Mucosa of rectum (tissue), 2 donors: ENCODE measurements around the gene ACAT2.
"Not testable (repeated sequence)": the region's sequence is repeated elsewhere in the genome, so short reads cannot be mapped to it uniquely, and the experiment has no call there.

Experiments used
- H3K27ac ChIP-seq, 2 donors: one replicate each; pipeline ENCODE4 v1.7.0; 2013; ENCODE audit warnings: inconsistent platforms in 2 of 2, low read depth in 2 of 2, low read length in 2 of 2
- H3K27me3 ChIP-seq, 2 donors: one replicate each; pipeline ENCODE4 v1.7.0; 2013; ENCODE audit warnings: low read length in 2 of 2; ENCODE audit not compliant: control insufficient read depth in 2 of 2, insufficient read depth in 2 of 2
- H3K36me3 ChIP-seq, 2 donors: one replicate each; pipeline ENCODE4 v1.7.0; 2013; ENCODE audit warnings: low read length in 2 of 2; ENCODE audit not compliant: control insufficient read depth in 2 of 2, insufficient read depth in 2 of 2
- H3K4me1 ChIP-seq, 2 donors: one replicate each; pipeline ENCODE4 v1.7.0; 2013; ENCODE audit warnings: low read length in 2 of 2, mild to moderate bottlenecking in 1 of 2; ENCODE audit not compliant: control insufficient read depth in 2 of 2, insufficient read depth in 2 of 2
- H3K4me3 ChIP-seq, 2 donors: one replicate each; pipeline ENCODE4 v1.7.0; 2013; ENCODE audit warnings: low read length in 2 of 2
- H3K9ac ChIP-seq, 2 donors: one replicate each; pipeline ENCODE4 v1.7.0; 2013; ENCODE audit warnings: low read length in 2 of 2, low read depth in 1 of 2, mild to moderate bottlenecking in 1 of 2
- H3K9me3 ChIP-seq, 2 donors: one replicate each; pipeline ENCODE4 v1.7.0; 2013; ENCODE audit warnings: low read length in 2 of 2; ENCODE audit not compliant: control insufficient read depth in 2 of 2
- donor health status: healthy.
- donor health status: Normal muscosa, but diverticular disease.

The ACAT2 gene

DNA sequence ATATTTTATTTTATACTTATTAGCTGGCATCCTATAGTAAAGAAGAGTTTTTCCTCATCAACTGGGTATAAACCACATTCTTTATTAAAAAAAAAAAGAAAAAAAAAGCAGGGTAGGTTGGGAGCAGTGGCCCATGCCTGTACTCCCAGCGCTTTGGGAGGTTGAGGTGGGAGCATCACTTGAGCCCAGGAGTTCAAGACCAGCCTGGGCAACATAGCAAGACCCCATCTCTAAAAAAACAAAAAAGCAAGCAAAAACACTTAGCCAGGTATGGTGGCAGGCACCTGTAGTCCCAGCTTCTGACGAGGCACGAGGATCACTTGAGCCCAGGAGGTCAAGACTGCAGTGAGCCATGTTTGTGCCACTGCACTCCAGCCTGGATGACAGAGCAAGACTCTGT lies 39.9 kb upstream of the ACAT2 start:
- H3K36me3 ChIP-seq = not testable (repeated sequence)
- peaks cover 4 to 12% of the 10 kb centered on the region in 2 donors for H3K4me1 ChIP-seq

DNA sequence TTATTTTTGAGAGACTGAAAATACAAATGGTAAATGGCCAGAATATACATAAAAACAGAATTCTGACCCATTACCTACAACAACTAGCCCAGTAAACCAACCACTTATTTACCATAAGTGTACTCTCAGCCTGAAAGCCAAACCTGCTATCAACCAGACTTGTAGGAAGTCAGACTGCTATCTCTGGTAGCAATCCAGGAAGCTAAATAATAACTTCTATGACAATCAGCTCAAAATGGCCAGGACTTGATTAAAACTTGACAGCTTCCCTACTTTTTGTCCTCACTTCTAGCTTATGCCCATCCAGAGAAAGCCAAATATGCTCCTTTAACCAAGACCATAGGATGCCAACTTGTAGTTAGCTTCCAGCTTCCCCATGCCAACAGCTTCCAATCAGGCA lies 39.2 kb upstream of the ACAT2 start:
- Histone ChIP-seq H3K9me3 (no peaks in the 10 kb centered on the region), H3K4me1 (peaks cover 4 to 12% of the 10 kb centered on the region in 2 donors), H3K27me3 (no peaks in the 10 kb centered on the region), H3K9ac (no peak overlapping the region), H3K4me3 (no peak overlapping the region), H3K27ac (no peak overlapping the region), H3K36me3 (peaks cover 0 to 8% of the 10 kb centered on the region in 2 donors)

More for the DNA sequence above, 39.9 kb upstream of the ACAT2 start:
- not testable (repeated sequence) for H3K27ac ChIP-seq, H3K9me3 ChIP-seq, H3K27me3 ChIP-seq, H3K9ac ChIP-seq, H3K4me3 ChIP-seq

DNA sequence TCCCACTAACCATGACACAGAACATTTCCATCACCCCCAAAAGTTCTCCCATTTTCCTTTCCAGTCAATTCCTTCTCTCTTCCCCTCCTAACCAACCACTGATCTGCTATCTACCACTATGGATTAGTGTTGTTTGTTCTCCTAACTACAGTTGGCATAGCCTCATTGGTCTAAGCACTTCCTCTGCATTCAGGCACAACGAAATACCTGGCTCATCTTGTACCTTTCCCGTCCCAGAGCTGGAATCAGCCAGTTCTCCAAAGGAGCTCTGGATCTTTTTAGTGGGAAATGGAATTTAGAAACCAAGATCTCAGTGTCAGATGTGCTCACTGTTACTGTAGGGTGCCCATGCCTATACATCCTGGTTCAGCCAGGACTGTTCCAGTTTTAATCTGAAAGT lies 38.6 kb upstream of the ACAT2 start:
- peaks cover 4 to 12% of the 10 kb centered on the region in 2 donors for H3K4me1 ChIP-seq
- H3K36me3 ChIP-seq = peaks cover 0 to 8% of the 10 kb centered on the region in 2 donors
- H3K9me3 ChIP-seq = no peaks in the 10 kb centered on the region
- H3K27me3 ChIP-seq = no peaks in the 10 kb centered on the region
- H3K9ac ChIP-seq = no peak overlapping the region
- no peak overlapping the region for H3K27ac ChIP-seq
- no peak overlapping the region for H3K4me3 ChIP-seq

DNA sequence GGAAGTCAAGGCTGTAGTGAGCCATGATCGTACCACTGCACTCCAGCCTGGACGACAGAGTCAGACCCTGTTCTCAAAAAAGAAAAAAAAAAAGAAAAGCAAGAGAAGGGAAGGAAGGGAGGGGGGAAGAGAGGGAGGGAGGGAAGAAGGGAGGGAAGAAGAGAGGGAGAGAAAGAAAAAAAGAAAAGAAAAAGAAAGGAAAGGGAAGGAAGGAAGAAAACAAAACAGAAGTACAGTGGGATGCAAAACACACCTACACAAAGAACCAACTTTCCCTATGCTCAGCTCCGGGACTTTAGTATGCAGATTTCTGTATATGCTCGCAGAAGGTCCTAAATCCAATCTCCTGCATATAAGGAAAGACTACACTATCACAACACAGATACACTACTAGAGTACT lies 37.1 kb upstream of the ACAT2 start:
- H3K4me3 ChIP-seq = no peak overlapping the region
- no peaks in the 10 kb centered on the region for H3K9me3 ChIP-seq
- H3K36me3 ChIP-seq = peaks cover 0 to 8% of the 10 kb centered on the region in 2 donors
- H3K27ac ChIP-seq = no peak overlapping the region
- H3K9ac ChIP-seq = no peak overlapping the region
- H3K27me3 ChIP-seq = no peaks in the 10 kb centered on the region
- H3K4me1 ChIP-seq = peaks cover 14 to 19% of the 10 kb centered on the region in 2 donors

DNA sequence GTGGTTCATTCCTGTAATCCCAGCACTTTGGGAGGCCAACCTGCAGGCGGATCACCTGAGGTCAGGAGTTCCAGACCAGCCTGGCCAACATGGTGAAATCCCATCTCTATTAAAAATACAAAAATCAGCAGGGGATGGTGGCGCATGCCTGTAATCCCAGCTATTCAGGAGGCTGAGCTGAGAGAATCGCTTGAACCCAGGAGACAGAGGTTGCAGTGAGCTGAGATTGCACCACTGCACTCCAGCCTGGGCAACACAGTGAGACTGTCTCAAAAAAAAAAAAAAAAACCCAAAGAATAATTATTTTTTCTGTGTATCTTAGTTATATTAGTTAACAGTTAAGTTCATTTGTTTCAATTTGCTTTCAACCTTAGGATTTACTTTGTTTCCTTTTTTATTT lies 36.6 kb upstream of the ACAT2 start:
- H3K36me3 ChIP-seq, H3K9me3 ChIP-seq, H3K9ac ChIP-seq, H3K4me3 ChIP-seq, H3K27ac ChIP-seq, H3K27me3 ChIP-seq: not testable (repeated sequence)
- H3K4me1 ChIP-seq = peaks cover 18 to 23% of the 10 kb centered on the region in 2 donors

DNA sequence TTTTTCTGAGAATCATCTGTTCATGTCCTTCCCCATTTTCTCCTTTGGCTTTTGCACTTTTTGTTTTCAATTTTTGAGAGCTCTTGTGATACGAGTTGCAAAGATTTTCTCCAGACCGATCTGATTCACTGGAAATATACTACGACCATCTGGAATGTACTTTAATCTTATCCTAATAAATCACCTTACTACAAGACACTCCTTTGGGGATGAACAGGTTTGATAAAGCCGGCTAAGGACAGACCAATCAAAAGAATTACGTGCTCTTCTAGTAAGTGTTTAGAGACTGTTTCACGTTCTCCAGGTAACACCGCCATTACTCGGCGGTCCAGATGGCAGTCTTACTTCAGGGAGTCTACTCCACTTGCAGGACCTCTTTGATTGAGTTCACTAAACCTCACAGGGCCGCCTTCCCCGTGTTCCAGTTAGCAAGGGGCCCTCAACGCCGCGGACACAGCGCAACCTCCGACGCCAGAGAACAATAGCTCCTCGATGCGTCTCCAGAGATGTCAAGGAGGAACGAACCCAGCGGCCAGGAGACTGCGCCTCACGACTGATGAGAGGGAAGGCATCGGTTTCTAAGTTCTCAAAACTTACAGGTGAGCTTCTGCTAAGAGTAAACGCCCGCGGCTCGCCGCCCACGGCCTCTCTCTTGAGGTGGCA lies 35.5 kb upstream of the ACAT2 start:
- no peaks in the 10 kb centered on the region for H3K9me3 ChIP-seq
- no peaks in the 10 kb centered on the region for H3K27me3 ChIP-seq
- peaks cover 18 to 24% of the 10 kb centered on the region in 2 donors for H3K4me1 ChIP-seq
- H3K36me3 ChIP-seq = peaks cover 0 to 8% of the 10 kb centered on the region in 2 donors
- peak overlapping the region; percentile 97 to 99 for H3K9ac ChIP-seq
- peak overlapping the region; percentile 94 to 96 for H3K4me3 ChIP-seq
- peak overlapping the region; percentile 100 for H3K27ac ChIP-seq

DNA sequence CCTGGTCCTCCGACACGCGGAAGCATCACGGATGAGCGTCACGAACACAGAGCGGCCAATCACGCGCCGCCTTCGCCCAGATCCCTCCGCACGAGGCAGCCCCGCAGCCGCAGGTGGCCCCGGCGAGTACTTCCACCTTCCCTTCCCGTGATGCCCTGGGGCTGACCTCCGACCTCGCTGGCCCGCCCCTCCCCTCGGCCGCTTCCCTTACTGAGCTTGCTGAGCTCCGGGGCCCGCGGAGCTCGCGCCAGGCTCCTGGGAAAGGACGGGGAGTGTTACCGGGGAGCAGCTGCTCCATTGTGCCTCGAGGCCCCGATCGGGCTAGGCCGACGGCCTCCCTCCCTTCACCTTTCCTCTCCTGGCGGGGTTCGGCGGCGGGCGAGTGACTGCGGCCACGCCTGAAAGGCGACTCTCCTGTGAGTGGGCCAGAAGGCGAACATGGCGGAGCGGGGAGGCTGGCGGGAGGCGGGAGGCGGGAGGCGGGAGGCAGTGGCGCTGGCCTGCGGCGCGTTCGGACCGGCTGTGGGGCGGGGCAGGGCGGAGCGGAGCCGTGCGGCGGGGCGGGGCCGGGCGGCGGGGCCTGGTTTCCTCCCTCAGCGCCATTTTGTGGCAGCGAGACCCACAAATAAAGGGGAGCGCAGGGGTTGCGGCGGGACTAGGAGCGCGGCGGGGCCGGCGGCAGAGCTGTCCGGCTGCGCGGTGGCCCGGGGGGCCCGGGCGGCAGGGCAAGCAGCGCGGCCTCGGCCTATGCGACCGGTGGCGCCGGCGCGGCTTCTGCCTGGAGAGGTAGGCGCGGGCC lies 34.7 kb upstream of the ACAT2 start, which contains the start of gene WTAP:
TSS of gene WTAP (plus strand) at position 589 of the 799 bp plus-strand sequence. CDS start 8,760 bp downstream, outside the sequence.
- Histone ChIP-seq H3K4me1 (peaks cover 18 to 24% of the 10 kb centered on the region in 2 donors), H3K4me3 (peak within 1 kb of the TSS; percentile 96 to 97), H3K27ac (peak within 1 kb of the TSS; percentile 100), H3K9ac (peak within 1 kb of the TSS; percentile 98 to 99), H3K36me3 (peaks cover 0 to 8% of the 10 kb centered on the region in 2 donors), H3K9me3 (no peaks in the 10 kb centered on the region), H3K27me3 (no peaks in the 10 kb centered on the region)

DNA sequence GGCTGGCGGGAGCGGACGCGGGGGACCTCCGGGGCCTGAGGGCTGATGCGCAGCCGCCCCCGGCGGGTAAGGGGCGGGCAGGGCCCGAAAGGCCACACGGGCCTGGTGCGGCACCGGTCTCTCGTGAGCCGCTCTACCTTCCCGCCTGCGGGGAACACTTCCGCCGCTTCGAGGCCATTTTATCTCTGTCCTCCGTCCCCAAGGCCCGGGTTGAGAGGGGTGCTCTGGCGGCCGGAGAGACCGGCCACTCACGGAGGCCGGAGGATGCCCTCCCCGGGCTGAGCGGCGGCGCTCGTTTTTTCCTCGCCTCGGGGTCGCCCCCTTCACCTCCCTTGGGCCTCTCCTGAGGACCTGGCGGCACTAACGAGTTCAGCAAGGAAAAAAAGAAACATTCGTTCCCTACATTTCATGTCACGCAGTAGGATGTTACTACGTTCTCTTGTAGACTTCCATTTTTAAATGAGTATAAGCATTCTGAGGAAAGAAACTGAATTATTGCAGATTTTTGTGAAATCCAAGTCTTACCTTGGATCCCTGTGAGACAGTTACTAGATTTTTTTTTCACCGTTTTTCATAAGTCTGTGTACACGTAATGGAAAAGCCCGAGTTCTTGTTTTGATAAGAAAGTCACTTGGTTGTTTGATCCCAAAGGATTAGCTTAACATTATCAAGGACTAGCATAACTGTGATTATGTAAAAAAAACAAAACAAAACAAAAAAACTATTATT lies 34.0 kb upstream of the ACAT2 start:
- no peaks in the 10 kb centered on the region for H3K9me3 ChIP-seq
- H3K4me3 ChIP-seq = peak overlapping the region; percentile 96 to 97
- no peaks in the 10 kb centered on the region for H3K27me3 ChIP-seq
- H3K9ac ChIP-seq = peak overlapping the region; percentile 98 to 99
- H3K36me3 ChIP-seq = peaks cover 0 to 8% of the 10 kb centered on the region in 2 donors
- peaks cover 18 to 24% of the 10 kb centered on the region in 2 donors for H3K4me1 ChIP-seq
- H3K27ac ChIP-seq = peak overlapping the region; percentile 100

DNA sequence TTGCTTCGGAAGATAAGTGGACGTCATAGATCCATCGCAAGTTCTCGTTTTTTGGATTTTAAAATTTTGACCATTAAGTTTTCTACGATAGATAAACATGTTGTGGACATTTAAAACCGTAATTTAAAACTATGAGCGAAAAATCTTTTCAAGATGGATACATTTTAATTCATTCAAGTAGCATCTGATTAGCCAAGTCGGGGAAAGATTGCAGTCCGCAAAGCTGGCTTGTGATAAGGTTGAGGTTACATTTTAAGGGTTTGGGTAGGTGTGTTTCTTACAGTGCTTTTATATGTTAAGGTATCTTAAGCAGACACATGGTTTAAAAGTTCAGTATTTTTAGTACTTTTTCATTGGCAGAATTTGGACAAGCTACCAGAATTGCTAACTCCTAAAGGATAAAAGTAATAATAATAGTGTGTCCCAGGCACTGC lies 33.3 kb upstream of the ACAT2 start:
- no peaks in the 10 kb centered on the region for H3K9me3 ChIP-seq
- no peaks in the 10 kb centered on the region for H3K27me3 ChIP-seq
- peak overlapping the region; percentile 98 to 99 for H3K9ac ChIP-seq
- H3K27ac ChIP-seq = peak overlapping the region; percentile 100
- peaks cover 18 to 24% of the 10 kb centered on the region in 2 donors for H3K4me1 ChIP-seq
- H3K36me3 ChIP-seq = peaks cover 0 to 3% of the 10 kb centered on the region in 2 donors
- H3K4me3 ChIP-seq = peak overlapping the region; percentile 96 to 97
